GM18868 (cell line): Measurements from ENCODE around the gene INO80C.
"Not testable (repeated sequence)": the region's sequence is repeated elsewhere in the genome, so short reads cannot be mapped to it uniquely, and the experiment has no call there.

ENCODE experiments used
- ATAC-seq: cut with Tn5 transposase; IDR thresholded peaks from one replicate; pipeline ENCODE4 v1.9.1; 2021; ENCODE audit warnings: mild to moderate bottlenecking, moderate library complexity; ENCODE audit not compliant: unreplicated experiment

Gene INO80C

DNA sequence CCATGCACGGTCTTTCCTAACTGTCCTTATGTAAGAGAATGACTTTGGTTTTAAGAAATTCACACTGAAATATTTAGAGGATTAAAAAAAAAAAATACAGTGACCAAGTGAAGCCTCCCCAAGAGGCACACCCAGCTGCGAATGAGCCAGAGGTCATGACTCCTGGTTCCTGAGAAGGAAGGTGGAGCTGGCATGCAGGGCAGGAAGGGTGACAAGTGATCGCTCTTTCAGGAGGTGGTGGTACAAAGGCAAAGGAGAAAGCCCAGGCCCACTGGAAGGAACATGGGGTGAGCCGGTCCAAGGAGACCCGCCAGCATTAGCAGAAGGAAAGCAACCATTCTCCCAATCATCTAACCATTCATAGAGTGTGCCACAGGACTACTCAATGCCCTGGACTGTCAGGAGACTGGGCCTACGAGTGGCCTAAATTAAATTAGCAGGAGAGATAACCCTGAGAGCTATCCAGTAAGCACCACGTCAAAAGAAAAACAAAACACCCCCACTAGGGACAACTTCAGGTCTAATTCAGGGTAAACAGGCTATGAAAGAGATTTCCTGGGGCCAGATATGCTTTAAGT, 7.8 kb downstream of the INO80C start:
- ATAC-seq, result no peak

GRCh38 chr18:35489281-35489680, 8.5 kb downstream of the INO80C start:
- ATAC-seq, result not testable (repeated sequence)

GRCh38 chr18:35488396-35488795, 9.4 kb downstream of the INO80C start:
- ATAC-seq, result not testable (repeated sequence)

DNA sequence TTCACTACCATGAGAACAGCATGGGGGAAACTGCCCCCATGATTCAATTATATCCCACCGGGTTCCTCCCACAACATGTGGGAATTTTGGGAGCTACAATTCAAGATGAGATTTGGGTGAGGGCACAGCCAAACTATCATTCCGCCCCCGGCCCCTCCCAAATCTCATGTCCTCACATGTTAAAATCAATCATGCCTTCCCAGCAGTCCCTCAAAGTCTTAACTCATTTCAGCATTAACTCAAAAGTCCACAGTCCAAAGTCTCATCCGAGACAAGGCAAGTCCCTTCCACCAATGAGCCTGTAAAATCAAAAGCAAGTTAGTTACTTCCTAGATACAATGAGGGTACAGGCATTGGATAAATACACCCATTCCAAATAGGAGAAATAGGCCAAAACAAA, 10.2 kb downstream of the INO80C start:
- ATAC-seq, result not testable (repeated sequence)

- no peak for ATAC-seq
These were observed 11.9 kb downstream of the INO80C start for GRCh38 chr18:35485852-35486251.

DNA sequence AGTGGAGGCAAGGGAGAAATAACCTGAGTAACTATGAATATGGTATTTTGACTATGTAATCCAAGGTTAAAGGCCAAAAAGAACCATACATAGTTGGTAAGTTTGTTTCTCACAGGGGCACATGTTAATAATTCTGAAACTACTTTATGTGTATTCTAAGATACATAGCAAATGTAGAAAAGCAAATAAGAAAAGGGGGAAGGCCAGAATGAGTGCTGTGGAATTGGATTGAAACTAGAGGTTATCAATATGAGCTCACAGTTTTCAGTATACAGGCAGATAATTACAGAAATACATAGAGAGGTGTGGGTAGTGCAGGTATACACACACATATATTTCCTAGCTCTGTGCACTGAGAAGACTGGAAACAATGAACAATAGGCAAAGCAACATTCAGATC, 13.7 kb downstream of the INO80C start:
- ATAC-seq, result peak; percentile 90

DNA sequence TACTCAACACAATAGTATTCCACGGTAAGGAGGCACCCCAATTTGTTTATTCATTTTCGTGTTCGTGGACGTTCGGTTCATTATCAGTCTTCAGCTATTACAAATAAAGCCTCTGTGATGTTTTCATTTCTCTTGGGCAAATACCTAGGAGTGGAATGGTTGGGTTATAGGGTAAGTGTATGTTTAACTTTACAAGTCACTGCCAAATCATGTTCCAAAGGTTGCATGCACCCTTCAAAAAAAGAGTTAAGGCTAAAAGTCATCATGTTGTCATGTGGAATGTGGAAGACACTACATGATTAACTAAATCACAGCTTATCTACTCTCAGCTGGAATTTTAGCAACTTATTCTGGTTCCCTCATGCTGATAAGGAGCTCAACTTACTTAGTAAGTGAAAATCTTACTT, 15.8 kb downstream of the INO80C start:
- no peak for ATAC-seq

DNA sequence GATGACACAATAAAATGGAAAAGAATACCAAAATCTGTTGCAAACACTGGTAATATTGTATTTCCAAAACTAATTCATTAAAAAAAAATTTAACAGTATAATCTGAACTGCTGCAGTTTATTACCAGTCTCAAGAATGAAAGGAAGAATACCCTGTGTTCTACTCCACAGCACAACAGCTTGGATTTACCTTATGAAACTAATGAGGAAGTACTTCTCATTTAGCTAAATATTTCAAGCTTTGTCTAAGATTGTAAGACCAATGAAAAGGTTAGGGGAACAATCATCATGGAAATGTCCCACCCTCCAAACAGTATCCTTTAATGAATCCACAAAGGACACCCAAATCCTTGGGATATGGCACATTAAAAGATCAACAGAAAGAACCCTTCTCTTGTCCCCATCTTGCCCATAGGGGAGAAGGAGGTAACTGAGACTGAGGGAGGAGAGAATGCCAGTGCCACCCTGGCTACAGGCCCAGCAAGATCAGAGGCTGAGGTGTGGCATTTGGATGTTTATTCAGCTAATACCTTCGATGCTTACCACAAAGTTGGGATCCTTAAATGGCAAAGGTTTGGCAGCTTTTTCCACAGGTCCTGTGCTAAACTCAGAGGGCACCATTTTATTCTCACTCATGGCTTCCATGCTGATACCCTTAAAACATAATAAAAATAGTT, 17.7 kb downstream of the INO80C start:
- no peak for ATAC-seq

DNA sequence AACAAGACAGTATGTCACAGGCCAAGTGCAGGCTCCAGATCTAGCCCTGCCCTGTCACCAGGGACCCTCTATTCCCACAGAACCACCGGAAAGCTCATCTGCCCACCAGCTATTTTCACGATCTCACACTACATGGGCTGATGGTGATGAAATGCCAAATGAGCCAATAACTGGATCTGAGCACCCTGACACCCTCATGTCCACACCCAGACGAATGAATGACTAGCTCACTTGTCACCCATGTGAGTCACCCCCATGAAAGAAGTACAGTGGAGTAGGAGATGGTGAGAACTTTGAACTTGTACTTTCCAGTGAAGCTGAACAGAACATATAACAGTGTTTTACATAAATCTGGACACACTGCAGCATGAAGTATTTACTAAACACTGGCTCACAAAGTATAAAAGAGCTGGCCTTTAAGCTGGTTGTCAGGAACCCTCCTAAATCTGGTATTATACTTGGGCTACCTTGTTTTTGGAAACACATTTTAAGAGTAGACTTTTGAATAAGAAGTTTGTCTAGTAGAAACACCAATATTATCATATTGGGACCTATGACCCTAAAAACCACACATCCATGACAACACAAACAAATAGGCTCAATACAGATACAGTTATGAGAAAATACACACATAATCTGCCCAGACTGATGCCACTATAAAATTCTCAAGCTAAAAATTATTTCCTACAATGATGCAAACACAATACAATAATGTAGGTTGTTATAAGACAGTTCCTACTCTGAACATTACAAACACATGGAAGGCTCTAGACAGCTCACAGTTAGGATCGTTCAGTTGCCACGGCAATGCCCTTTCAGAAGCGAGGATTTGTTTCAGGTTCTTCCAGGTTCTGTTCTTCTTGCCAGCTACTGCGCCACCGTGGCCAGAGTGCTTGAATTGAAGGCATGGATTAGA, 19.0 kb downstream of the INO80C start:
- peak; percentile 80 for ATAC-seq

DNA sequence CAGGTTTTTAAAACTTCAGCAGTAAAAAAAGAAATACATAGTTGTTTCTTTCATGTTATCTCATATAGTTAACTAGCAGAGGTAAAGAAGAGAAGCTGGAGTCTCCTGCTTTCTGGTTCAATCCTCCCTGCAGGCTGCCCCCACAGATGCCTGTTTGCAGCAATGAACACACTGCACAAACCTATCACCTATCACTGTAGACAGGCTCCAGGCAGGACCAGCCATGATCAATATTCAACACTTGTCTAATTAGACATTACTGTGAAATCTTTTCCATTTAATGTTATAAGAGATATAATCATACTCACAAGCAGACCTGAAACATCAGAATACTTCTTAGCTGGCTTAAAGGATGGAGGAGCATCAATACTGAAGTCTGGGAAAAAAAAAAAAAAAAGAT, 19.8 kb downstream of the INO80C start:
- no peak for ATAC-seq

DNA sequence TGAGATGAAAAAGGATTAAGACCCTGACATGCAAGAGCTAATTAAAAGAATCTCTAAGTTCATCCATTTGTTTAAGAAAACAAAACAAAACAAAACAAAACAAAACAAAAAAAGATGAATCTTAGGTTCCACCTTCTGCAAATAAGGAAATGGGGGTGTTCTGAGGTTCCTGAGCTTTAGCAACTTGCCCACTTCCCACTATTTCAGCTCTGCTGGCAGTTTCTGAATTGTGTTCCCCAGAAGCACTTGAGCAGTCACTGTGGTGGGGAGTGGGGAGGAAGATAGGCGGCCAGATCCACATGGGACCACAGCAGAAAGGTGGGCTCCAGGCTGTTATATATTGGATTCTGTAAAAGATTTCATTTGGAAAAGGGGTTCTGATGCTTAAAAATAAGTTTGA, 20.3 kb downstream of the INO80C start:
- ATAC-seq, result no peak

- ATAC-seq, result no peak
These were observed 22.9 kb downstream of the INO80C start for GRCh38 chr18:35474884-35475283.

DNA sequence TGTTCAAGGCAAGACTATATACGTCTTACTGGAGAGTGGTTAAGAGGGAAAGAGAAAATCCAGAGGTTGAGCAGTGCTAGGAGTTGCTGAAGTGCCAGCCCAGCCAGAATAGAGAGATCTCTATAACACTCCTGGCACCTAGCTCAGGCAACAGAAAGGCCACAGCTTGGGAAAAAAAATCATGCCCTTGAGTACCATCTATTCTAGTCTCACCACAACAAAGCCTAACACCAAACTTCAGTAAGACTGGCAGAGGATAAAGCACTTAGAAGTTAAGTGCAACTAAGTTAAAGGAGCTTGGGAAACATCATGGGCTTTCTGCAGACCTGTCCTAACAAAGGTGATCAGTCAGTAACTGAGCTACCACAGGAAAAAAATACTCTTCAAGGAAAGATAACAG, 24.2 kb downstream of the INO80C start:
- no peak for ATAC-seq

- no peak for ATAC-seq
These were observed 27.3 kb downstream of the INO80C start for GRCh38 chr18:35470435-35470834.

DNA sequence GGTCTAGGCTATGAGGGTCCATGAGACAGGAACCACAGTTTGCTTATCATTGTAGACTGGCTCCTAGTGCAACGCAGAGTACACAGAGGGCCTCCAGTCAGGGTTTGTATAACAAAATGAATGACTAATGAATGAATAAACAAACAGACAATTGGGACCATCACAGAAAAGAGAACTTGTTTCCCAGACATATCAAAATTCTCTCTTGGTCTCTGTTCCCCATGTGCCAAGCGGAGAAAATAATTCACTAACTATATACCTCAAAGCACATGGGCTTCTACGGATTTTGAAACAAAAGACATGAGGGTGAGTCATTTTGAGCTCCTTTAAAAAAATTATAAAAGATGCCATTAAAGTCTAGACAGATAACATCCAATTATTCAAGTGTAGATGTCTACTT, 28.0 kb downstream of the INO80C start:
- no peak for ATAC-seq

DNA sequence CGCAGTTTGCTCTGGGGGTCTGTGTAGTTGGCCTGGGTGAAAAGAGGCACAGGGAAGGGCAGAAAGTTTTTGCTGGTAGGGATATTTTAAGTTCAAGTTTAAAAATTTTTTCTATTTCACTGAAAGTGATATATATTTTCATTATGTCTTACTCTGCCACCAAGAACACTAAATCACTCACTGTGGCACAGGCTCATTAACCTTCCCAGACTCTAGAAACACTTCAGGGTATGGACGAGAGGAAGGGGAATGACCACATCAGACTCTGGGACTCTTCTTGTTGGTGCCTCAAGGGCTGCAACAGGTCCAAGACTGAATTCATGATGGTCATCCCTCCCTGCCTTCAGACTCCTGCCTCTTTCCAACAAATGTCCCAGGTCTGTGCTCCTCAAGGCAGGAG, 29.0 kb downstream of the INO80C start:
- no peak for ATAC-seq

GRCh38 chr18:35467624-35468016, 30.1 kb downstream of the INO80C start:
- ATAC-seq, result peak; percentile 76

- ATAC-seq, result peak; percentile 12
These were observed 30.7 kb downstream of the INO80C start for GRCh38 chr18:35466815-35467623.

DNA sequence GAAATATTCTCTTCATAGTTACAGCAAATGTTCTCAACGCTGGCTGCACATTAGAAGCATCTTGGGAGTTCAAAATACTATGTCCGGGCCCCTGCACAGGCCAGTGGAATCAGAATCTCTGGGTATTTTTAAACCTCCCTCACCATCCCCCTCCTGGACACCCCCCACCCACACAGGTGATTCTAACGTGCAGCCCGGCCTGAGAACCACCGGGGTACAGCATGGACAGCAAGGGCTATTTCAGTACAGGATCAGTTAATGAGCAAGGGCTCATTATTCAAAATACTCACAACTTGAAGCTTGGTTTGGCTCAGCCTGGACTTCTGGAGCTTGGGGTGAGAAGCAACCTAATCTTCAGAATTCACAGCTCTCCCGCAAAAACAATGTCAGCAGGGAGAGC, 31.4 kb downstream of the INO80C start:
- peak; percentile 35 for ATAC-seq

DNA sequence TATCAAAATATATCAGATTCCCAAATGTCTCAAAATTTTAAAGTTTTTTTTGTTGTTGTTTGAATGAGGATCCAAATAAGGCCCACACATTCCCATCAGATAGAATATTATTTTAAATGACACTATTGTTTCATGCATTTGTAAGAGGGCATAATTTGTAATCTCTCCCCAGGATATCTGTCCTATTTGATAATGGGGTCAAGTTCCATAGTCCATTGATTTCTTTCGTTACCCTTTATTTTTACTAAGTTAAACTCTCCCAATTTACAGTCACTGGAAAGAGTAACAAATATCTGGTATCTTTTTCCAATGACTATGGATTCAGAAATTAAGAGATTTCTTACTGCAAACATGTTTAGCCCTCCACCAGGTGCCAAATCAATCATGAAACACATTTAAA, 32.4 kb downstream of the INO80C start:
- no peak for ATAC-seq

- ATAC-seq, result no peak
These were observed 32.9 kb downstream of the INO80C start for GRCh38 chr18:35464831-35465279.
